Measurements from ENCODE around the gene SIAH1. TPM values are rescaled to one million over a fixed set of nuclear protein-coding genes. Genes with fewer than 3 reads are reported as not detected.

SIAH1 gene
- total RNA-seq, 1 donor from 2014 or later: 73.9 TPM

- Histone ChIP-seq H3K9ac (no peak overlapping the region), H4K20me1 (ENCODE audit: low read depth) (no peaks in the 10 kb centered on the region), H3K27ac (no peak overlapping the region), H3K9me3 (ENCODE audit: low read depth) (no peaks in the 10 kb centered on the region), H3K27me3 (no peaks in the 10 kb centered on the region), H3K36me3 (no peaks in the 10 kb centered on the region), H3F3A (ENCODE audit: low read depth) (no peaks in the 10 kb centered on the region), H3K79me2 (ENCODE audit: low read depth) (no peaks in the 10 kb centered on the region), H2AFZ (replicated peaks) (no peak overlapping the region), H3K4me3 (no peak overlapping the region), H3K4me2 (no peak overlapping the region), H3K4me1 (peaks cover 5% of the 10 kb centered on the region)
- H3K4me3 Mint-ChIP-seq: no peak overlapping the region
- no peak overlapping the region for H3K27ac Mint-ChIP-seq
- TF ChIP-seq EZH2 (IDR thresholded peaks at IDR 0.05) (no peak), EZH2phosphoT487 (IDR thresholded peaks at IDR 0.05) (no peak), CTCF (IDR thresholded peaks at IDR 0.05) (no peak)
- H3K9me3 Mint-ChIP-seq: no peaks in the 10 kb centered on the region
- DNase-seq (ENCODE audit: low spot score): no peak
- H3K27me3 Mint-ChIP-seq (ENCODE audit: insufficient read depth, low read depth): no peaks in the 10 kb centered on the region
- H3K36me3 Mint-ChIP-seq: peaks cover 26% of the 10 kb centered on the region
- H3K4me1 Mint-ChIP-seq: peaks cover 3% of the 10 kb centered on the region
Measured at GRCh38 chr16:48332978-48333377, 52.2 kb downstream of the SIAH1 start.

DNA sequence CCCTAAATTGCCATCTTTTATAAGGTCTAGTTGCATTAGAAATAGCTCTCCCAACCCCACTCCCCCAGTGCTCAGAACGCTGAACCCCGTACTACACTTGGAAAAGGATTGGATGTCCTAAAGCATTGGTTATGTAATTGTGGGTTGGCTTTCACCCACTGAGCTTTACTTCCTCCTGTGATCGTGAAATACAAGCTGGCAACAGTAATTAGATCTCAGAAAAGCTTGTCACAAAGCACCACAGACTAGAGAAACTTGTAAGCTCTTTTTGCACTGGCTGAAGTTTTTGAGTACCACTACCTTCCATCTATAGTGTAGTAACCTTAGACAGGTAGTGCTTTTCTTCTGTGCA lies 54.4 kb downstream of the SIAH1 start:
- no peaks in the 10 kb centered on the region for H3K9me3 Mint-ChIP-seq
- Histone ChIP-seq H3K4me3 (no peak overlapping the region), H3K36me3 (no peaks in the 10 kb centered on the region), H3K9ac (no peak overlapping the region), H3K4me2 (no peak overlapping the region), H3K27me3 (no peaks in the 10 kb centered on the region), H3K27ac (no peak overlapping the region), H4K20me1 (ENCODE audit: low read depth) (no peaks in the 10 kb centered on the region), H3K4me1 (peaks cover 5% of the 10 kb centered on the region), H3K9me3 (ENCODE audit: low read depth) (no peaks in the 10 kb centered on the region), H2AFZ (replicated peaks) (no peak overlapping the region), H3F3A (ENCODE audit: low read depth) (no peaks in the 10 kb centered on the region), H3K79me2 (ENCODE audit: low read depth) (no peaks in the 10 kb centered on the region)
- no peaks in the 10 kb centered on the region for H3K27me3 Mint-ChIP-seq (ENCODE audit: insufficient read depth, low read depth)
- TF ChIP-seq EZH2 (IDR thresholded peaks at IDR 0.05): no peak
- no peak for TF ChIP-seq CTCF (IDR thresholded peaks at IDR 0.05)
- TF ChIP-seq EZH2phosphoT487 (IDR thresholded peaks at IDR 0.05): no peak
- H3K27ac Mint-ChIP-seq: no peak overlapping the region
- no peaks in the 10 kb centered on the region for H3K4me1 Mint-ChIP-seq
- no peak for DNase-seq (ENCODE audit: low spot score)
- H3K4me3 Mint-ChIP-seq: no peak overlapping the region
- H3K36me3 Mint-ChIP-seq: peaks cover 17% of the 10 kb centered on the region

DNA sequence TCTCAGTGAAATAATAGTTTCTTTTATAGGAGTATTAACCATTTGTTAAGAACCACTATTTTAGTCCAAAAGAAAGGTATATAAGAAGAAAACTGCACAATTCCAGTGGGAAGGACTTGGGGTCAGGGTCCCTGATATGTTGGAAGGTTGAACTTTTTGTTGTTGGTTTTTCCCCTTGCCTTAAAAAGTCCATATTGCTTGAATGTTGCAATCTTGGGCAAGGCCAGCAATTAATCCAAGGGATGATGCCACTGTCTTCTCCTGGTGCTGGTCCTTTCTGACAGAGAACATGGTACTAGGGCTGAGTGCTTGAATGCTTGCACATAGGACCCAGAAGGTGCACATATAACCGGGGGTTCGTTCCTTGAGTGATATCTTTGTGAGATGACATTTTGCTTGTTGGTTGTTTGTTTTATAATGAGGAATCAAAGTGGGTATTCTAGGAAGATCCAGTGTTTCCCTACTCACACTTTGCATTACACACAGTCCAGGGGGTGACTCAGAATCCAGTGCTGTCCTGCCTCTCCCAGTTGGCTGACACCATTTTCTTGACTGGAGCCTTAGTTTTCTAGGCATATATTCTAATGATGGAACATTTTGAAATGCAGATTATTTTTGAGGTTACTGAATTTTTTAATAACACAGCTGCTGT lies 54.9 kb downstream of the SIAH1 start:
- H3K27ac Mint-ChIP-seq: no peak overlapping the region

More for the DNA sequence above, 54.9 kb downstream of the SIAH1 start:
- H3K4me1 ChIP-seq: no peaks in the 10 kb centered on the region
- no peak overlapping the region for H2AFZ ChIP-seq (replicated peaks)
- no peak overlapping the region for H3K4me3 ChIP-seq
- no peak for DNase-seq (ENCODE audit: low spot score)
- H3K9ac ChIP-seq: no peak overlapping the region
- no peaks in the 10 kb centered on the region for H3K27me3 Mint-ChIP-seq (ENCODE audit: insufficient read depth, low read depth)
- H3K4me2 ChIP-seq: no peak overlapping the region
- H3K79me2 ChIP-seq (ENCODE audit: low read depth): no peaks in the 10 kb centered on the region
- no peak overlapping the region for H3K4me3 Mint-ChIP-seq
- no peaks in the 10 kb centered on the region for H3K4me1 Mint-ChIP-seq
- H3K9me3 ChIP-seq (ENCODE audit: low read depth): no peaks in the 10 kb centered on the region
- H3K9me3 Mint-ChIP-seq: no peaks in the 10 kb centered on the region
- peaks cover 14% of the 10 kb centered on the region for H3K36me3 Mint-ChIP-seq
- no peaks in the 10 kb centered on the region for H3K27me3 ChIP-seq
- TF ChIP-seq EZH2 (IDR thresholded peaks at IDR 0.05): no peak
- TF ChIP-seq EZH2phosphoT487 (IDR thresholded peaks at IDR 0.05): no peak
- TF ChIP-seq CTCF (IDR thresholded peaks at IDR 0.05): no peak
- no peak overlapping the region for H3K27ac ChIP-seq
- no peaks in the 10 kb centered on the region for H3F3A ChIP-seq (ENCODE audit: low read depth)
- no peaks in the 10 kb centered on the region for H4K20me1 ChIP-seq (ENCODE audit: low read depth)
- H3K36me3 ChIP-seq: no peaks in the 10 kb centered on the region
